DOHH2 (cell line): Measurements from ENCODE around the gene NMNAT2.

Experiments used
- H3F3A ChIP-seq: fragments of 200-600 bp; sonication (generic), shearing (Covaris generic); 2 replicates; pipeline ENCODE4 v1.6.0; 2016; ENCODE audit warnings: antibody characterized with exemption, mild to moderate bottlenecking; ENCODE audit not compliant: control insufficient read depth, insufficient read depth
- H3K27ac ChIP-seq: fragments of 200-600 bp; sonication (generic); 2 replicates; pipeline ENCODE4 v1.5.1; 2014; ENCODE audit warnings: low read depth, mild to moderate bottlenecking, low read length, moderate library complexity
- H3K27me3 ChIP-seq: fragments of 200-600 bp; sonication (generic); 2 replicates; pipeline ENCODE4 v1.6.1; 2014; ENCODE audit warnings: mild to moderate bottlenecking, low read length, mixed read lengths; ENCODE audit not compliant: control insufficient read depth
- H3K36me3 ChIP-seq: fragments of 200-600 bp; sonication (generic); 2 replicates; pipeline ENCODE4 v1.6.1; 2014; ENCODE audit warnings: mild to moderate bottlenecking, low read length, moderate library complexity, mixed read lengths; ENCODE audit not compliant: control insufficient read depth
- H3K4me1 ChIP-seq: fragments of 200-600 bp; sonication (generic); 2 replicates; pipeline ENCODE4 v1.6.1; 2014; ENCODE audit warnings: mild to moderate bottlenecking, low read length, mixed read lengths; ENCODE audit not compliant: control insufficient read depth
- H3K4me2 ChIP-seq: fragments of 200-600 bp; sonication (generic); 2 replicates; pipeline ENCODE4 v1.6.0; 2014; ENCODE audit warnings: mild to moderate bottlenecking, low read length, moderate library complexity
- H3K4me3 ChIP-seq: fragments of 200-600 bp; sonication (generic); 2 replicates; pipeline ENCODE4 v1.5.1; 2014; ENCODE audit warnings: mild to moderate bottlenecking, low read length, mixed read lengths
- H3K79me2 ChIP-seq: fragments of 200-600 bp; sonication (generic); 2 replicates; pipeline ENCODE4 v1.6.1; 2014; ENCODE audit warnings: mild to moderate bottlenecking, low read length, mixed read lengths; ENCODE audit not compliant: control insufficient read depth
- H3K9me2 ChIP-seq: fragments of 200-600 bp; sonication (generic); replicated peaks from 2 replicates; pipeline ENCODE4 v1.6.1; 2014; ENCODE audit warnings: mild to moderate bottlenecking, low read length, mixed read lengths; ENCODE audit not compliant: control insufficient read depth
- H3K9me3 ChIP-seq: fragments of 200-600 bp; sonication (generic); 2 replicates; pipeline ENCODE4 v1.6.1; 2014; ENCODE audit warnings: antibody characterized with exemption, low read length, mixed read lengths; ENCODE audit not compliant: control insufficient read depth, insufficient read depth
- H4K20me1 ChIP-seq: fragments of 200-600 bp; sonication (generic); 2 replicates; pipeline ENCODE4 v1.6.0; 2014; ENCODE audit warnings: low read depth, mild to moderate bottlenecking, antibody characterized with exemption, low read length, moderate library complexity; ENCODE audit not compliant: control insufficient read depth, insufficient read depth
- EZH2phosphoT487 ChIP-seq: fragments of 200-600 bp; sonication (generic); IDR thresholded peaks from 2 replicates; pipeline ENCODE4 v1.6.1; 2017; ENCODE audit warnings: borderline replicate concordance, mild to moderate bottlenecking, antibody characterized with exemption, low read length, moderate library complexity, mixed read lengths
- TF ChIP-seq, protein P1 (sequence below): fragments of 200-600 bp; sonication (generic); IDR thresholded peaks from one replicate; pipeline ENCODE4 v1.5.1; 2014; ENCODE audit warnings: antibody characterized with exemption, mild to moderate bottlenecking, low read depth, low read length; ENCODE audit not compliant: poor library complexity, severe bottlenecking

Gene NMNAT2

DNA sequence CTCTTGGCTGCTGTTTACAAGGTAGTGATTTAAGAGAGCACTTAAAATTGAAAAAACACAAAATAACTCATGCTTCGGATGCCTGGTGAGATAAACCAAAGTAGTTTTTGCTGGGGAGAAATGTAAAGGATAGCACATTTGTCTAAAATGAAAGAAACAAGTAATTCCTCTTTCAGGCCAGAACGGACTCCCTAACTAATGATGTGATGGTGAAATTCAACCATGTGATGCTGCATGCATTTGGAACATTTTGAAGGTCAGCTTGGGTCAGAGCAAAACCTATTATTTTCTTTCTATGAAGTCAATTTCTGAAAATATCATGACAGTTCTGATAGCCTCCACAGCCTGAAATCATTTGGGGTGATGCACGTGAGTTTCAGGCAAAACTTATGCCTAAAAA is 27.6 kb downstream of the NMNAT2 start:
- TF ChIP-seq EZH2phosphoT487, result no peak
- TF ChIP-seq, protein P1, sequence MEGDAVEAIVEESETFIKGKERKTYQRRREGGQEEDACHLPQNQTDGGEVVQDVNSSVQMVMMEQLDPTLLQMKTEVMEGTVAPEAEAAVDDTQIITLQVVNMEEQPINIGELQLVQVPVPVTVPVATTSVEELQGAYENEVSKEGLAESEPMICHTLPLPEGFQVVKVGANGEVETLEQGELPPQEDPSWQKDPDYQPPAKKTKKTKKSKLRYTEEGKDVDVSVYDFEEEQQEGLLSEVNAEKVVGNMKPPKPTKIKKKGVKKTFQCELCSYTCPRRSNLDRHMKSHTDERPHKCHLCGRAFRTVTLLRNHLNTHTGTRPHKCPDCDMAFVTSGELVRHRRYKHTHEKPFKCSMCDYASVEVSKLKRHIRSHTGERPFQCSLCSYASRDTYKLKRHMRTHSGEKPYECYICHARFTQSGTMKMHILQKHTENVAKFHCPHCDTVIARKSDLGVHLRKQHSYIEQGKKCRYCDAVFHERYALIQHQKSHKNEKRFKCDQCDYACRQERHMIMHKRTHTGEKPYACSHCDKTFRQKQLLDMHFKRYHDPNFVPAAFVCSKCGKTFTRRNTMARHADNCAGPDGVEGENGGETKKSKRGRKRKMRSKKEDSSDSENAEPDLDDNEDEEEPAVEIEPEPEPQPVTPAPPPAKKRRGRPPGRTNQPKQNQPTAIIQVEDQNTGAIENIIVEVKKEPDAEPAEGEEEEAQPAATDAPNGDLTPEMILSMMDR, result no peak
- no peaks in the 10 kb centered on the region for H3K36me3 ChIP-seq
- no peak overlapping the region for H3K27ac ChIP-seq
- H3K4me2 ChIP-seq, result no peak overlapping the region
- no peaks in the 10 kb centered on the region for H3K9me2 ChIP-seq
- H3K4me3 ChIP-seq, result no peak overlapping the region
- no peaks in the 10 kb centered on the region for H3K79me2 ChIP-seq
- no peaks in the 10 kb centered on the region for H3K4me1 ChIP-seq
- peaks cover 13% of the 10 kb centered on the region for H3K27me3 ChIP-seq
- H3K9me3 ChIP-seq, result no peaks in the 10 kb centered on the region
- no peaks in the 10 kb centered on the region for H4K20me1 ChIP-seq
- H3F3A ChIP-seq, result no peaks in the 10 kb centered on the region

DNA sequence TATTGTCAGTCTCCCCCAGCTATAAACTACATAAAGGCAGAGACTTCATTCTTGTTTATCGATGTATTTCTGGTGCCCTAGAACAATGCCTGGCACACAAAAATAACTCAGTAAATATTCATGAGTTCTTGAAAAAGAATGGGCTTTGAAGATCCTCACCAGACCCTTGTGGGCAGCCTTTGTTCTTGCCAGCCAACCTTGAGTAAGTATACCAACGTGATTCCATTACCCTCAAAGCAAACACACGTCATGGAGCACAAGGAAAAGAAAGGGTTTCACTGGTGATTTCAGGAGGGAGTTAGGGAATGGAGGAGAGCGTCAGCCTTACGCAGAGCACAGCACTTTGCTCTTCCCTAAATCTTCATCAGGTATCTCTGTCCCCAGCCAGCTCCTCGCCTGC is 29.4 kb downstream of the NMNAT2 start:
- H3K79me2 ChIP-seq, result no peaks in the 10 kb centered on the region
- H3K9me3 ChIP-seq, result no peaks in the 10 kb centered on the region
- no peaks in the 10 kb centered on the region for H3K4me1 ChIP-seq
- H3K36me3 ChIP-seq, result no peaks in the 10 kb centered on the region
- no peak overlapping the region for H3K4me2 ChIP-seq
- H4K20me1 ChIP-seq, result no peaks in the 10 kb centered on the region
- H3K27me3 ChIP-seq, result peaks cover 5% of the 10 kb centered on the region; the same call in 1 of the 2 replicates
- H3F3A ChIP-seq, result no peaks in the 10 kb centered on the region
- H3K27ac ChIP-seq, result no peak overlapping the region
- H3K9me2 ChIP-seq, result no peaks in the 10 kb centered on the region
- H3K4me3 ChIP-seq, result no peak overlapping the region
- TF ChIP-seq EZH2phosphoT487, result no peak
- TF ChIP-seq, protein P1, result no peak

DNA sequence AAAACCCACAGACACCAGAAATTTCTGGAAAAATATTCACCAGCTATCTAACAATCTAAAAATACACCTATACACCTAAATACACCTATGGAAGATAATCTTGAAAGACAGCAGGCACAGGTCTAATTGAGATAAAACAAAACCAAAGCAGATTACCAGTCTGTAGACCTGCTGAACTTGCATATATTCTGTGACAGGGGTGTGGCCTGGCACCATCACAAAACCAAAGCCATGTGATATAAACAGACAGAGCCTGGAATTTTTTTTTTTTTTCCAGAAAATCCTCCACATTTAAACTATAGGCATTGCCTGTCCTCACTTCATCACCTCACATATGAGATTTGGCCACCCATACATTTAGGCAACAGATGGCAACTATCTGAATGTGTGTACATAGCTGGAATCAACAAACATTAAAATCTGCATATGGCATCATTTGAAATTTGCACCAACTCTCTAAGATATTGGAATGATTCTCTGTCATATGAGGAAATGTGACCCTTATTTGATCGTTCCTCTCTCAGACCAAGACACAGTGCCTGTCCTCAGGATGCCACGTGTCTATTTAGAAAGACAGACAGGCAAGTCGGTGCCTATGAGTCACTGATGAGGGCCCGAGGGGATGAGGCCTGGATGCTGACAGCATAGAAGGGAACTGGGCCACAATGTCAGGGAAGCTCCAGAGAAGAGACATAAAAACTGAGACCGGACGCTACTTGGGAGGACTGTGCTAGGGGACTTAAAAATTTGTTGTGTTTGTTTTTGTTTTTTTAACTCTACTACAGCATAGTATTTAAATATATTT is 32.6 kb downstream of the NMNAT2 start:
- TF ChIP-seq EZH2phosphoT487, result no peak
- TF ChIP-seq, protein P1, result no peak

More for the DNA sequence above, 32.6 kb downstream of the NMNAT2 start:
- Histone ChIP-seq H3K27me3 (0 out of 2 replicates have a peak, but pooled peaks cover 3% of the 10 kb centered on the region), H3K4me1 (no peaks in the 10 kb centered on the region), H3F3A (no peaks in the 10 kb centered on the region), H3K36me3 (no peaks in the 10 kb centered on the region), H3K27ac (no peak overlapping the region), H3K79me2 (no peaks in the 10 kb centered on the region), H3K9me2 (no peaks in the 10 kb centered on the region), H4K20me1 (no peaks in the 10 kb centered on the region), H3K4me3 (no peak overlapping the region), H3K9me3 (no peaks in the 10 kb centered on the region), H3K4me2 (no peak overlapping the region)
